Right lobe of liver (tissue), 4 donors: Measurements from ENCODE around the gene AKAP13.

ENCODE experiments used
- POLR2A ChIP-seq: fragments of 450-650 bp; IDR thresholded peaks from one replicate; pipeline ENCODE4 v1.6.1; 2017; ENCODE audit warnings: antibody characterized with exemption, mild to moderate bottlenecking
- TF ChIP-seq, protein P1 (sequence below), 4 donors: fragments of 200-600 bp in 3 of 4; fragments of 450-650 bp in 1 of 4; IDR thresholded peaks; one replicate each; pipeline versions ENCODE4 v1.5.1 to v1.8.0; 2016 to 2022; ENCODE audit warnings: antibody characterized with exemption in 4 of 4, mild to moderate bottlenecking in 2 of 4
- donor health status: DM: no; HTN: no; CAD: no.
- donor health status: DM: no; HTN: no; CAD: no.
- donor health status: DM: no; HTN: yes; CAD: no.

GRCh38 chr15:85743392-85744055 is 363.1 kb downstream of the AKAP13 start:
- TF ChIP-seq, protein P1, sequence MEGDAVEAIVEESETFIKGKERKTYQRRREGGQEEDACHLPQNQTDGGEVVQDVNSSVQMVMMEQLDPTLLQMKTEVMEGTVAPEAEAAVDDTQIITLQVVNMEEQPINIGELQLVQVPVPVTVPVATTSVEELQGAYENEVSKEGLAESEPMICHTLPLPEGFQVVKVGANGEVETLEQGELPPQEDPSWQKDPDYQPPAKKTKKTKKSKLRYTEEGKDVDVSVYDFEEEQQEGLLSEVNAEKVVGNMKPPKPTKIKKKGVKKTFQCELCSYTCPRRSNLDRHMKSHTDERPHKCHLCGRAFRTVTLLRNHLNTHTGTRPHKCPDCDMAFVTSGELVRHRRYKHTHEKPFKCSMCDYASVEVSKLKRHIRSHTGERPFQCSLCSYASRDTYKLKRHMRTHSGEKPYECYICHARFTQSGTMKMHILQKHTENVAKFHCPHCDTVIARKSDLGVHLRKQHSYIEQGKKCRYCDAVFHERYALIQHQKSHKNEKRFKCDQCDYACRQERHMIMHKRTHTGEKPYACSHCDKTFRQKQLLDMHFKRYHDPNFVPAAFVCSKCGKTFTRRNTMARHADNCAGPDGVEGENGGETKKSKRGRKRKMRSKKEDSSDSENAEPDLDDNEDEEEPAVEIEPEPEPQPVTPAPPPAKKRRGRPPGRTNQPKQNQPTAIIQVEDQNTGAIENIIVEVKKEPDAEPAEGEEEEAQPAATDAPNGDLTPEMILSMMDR (IDR thresholded peaks at IDR 0.05) = no peak
- TF ChIP-seq POLR2A = no peak
